ENCODE measurements around the gene FAM107A. TPM values are rescaled to one million over a fixed set of nuclear protein-coding genes. Genes with fewer than 3 reads are reported as not detected.

FAM107A gene
- total and polyA plus RNA-seq, 4 experiments from 2014 or later: not detected

GRCh38 chr3:58607816-58608215 is 30.6 kb upstream of the FAM107A start:
- H3K4me3 Mint-ChIP-seq: no peak overlapping the region
- ChIA-PET CTCF (ENCODE audit: partially characterized antibody) (interaction anchor here (0.6 to 1.2 kb wide), 2 partner anchors 10 to 34 kb away, joined by 3 read pairs; no protein-coding TSS in a partner anchor), POLR2A (ENCODE audit: partially characterized antibody) (no interaction called here)
- H3K9me3 ChIP-seq (ENCODE audit: control insufficient read depth in 1 of 2, low read length in 2 of 2): no peaks in the 10 kb centered on the region
- DNase-seq: no peak
- H3K9me3 Mint-ChIP-seq: peaks cover 0 to 2% (median 0%) of the 10 kb centered on the region in 8 donors
- no peaks in the 10 kb centered on the region for H3K4me1 Mint-ChIP-seq
- H3K27ac Mint-ChIP-seq: no peak overlapping the region
- H3K27me3 Mint-ChIP-seq: peaks cover 9 to 15% of the 10 kb centered on the region in 2 donors
- intact Hi-C loops (cut with micrococcal nuclease): no loop called here
- H3K36me3 ChIP-seq (ENCODE audit: insufficient read depth, low read length): no peaks in the 10 kb centered on the region
- no peak overlapping the region for H3K4me3 ChIP-seq (ENCODE audit: low read length in 2 of 2)
- H3K27me3 ChIP-seq (ENCODE audit: insufficient read depth, low read length): peaks cover 5% of the 10 kb centered on the region
- H3K36me3 Mint-ChIP-seq: no peaks in the 10 kb centered on the region
- no peak overlapping the region for H3K27ac ChIP-seq (ENCODE audit: low read depth, low read length)
- no peaks in the 10 kb centered on the region for H3K4me1 ChIP-seq (ENCODE audit: insufficient read depth, low read length)

DNA sequence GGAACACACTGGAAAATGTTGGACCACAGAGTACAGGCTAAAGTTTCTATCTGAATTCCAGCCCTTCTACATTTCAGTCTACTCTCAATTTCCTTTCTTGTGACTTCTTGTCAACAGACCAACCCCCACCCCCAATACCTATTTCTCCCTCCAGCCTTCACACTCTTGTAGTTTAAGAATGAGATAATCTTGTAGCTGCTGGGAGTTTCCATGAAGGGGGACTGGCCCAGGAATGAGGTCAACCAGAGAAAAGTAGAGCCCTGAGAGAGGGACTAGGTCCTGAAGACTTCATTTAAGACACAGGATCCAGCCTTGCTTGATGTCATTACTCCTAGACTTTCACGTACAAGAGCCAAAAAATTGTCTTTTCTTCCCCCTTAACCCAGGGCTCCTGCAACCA is 29.5 kb upstream of the FAM107A start:
- Histone ChIP-seq H3K27ac (ENCODE audit: low read depth, low read length) (no peak overlapping the region), H3K9me3 (ENCODE audit: control insufficient read depth in 1 of 2, low read length in 2 of 2) (no peaks in the 10 kb centered on the region), H3K4me3 (ENCODE audit: low read length in 2 of 2) (no peak overlapping the region), H3K4me1 (ENCODE audit: insufficient read depth, low read length) (no peaks in the 10 kb centered on the region), H3K27me3 (ENCODE audit: insufficient read depth, low read length) (peaks cover 5% of the 10 kb centered on the region), H3K36me3 (ENCODE audit: insufficient read depth, low read length) (no peaks in the 10 kb centered on the region)
- no peaks in the 10 kb centered on the region for H3K4me1 Mint-ChIP-seq
- H3K4me3 Mint-ChIP-seq: no peak overlapping the region
- intact Hi-C loops (cut with micrococcal nuclease): no loop called here
- H3K9me3 Mint-ChIP-seq: peaks cover 0 to 2% (median 0%) of the 10 kb centered on the region in 8 donors
- POLR2A ChIA-PET (ENCODE audit: partially characterized antibody): no interaction called here
- no peak for DNase-seq
- H3K27ac Mint-ChIP-seq: no peak overlapping the region
- H3K27me3 Mint-ChIP-seq: peaks cover 9 to 16% of the 10 kb centered on the region in 2 donors
- no peaks in the 10 kb centered on the region for H3K36me3 Mint-ChIP-seq
- CTCF ChIA-PET (ENCODE audit: partially characterized antibody): interaction anchor here (1.2 to 1.3 kb wide), 2 partner anchors 11 to 35 kb away, joined by 3 to 5 read pairs; no protein-coding TSS in a partner anchor

GRCh38 chr3:58604031-58604430 is 26.8 kb upstream of the FAM107A start:
- no peaks in the 10 kb centered on the region for H3K36me3 Mint-ChIP-seq
- H3K27ac ChIP-seq (ENCODE audit: low read depth, low read length): no peak overlapping the region
- CTCF ChIA-PET (ENCODE audit: partially characterized antibody): interaction anchor here (0.8 to 1.8 kb wide), 2 partner anchors 26 to 34 kb away, joined by 4 to 5 read pairs; no protein-coding TSS in a partner anchor
- peaks cover 13 to 18% of the 10 kb centered on the region in 2 donors for H3K27me3 Mint-ChIP-seq
- no peaks in the 10 kb centered on the region for H3K4me1 Mint-ChIP-seq
- POLR2A ChIA-PET (ENCODE audit: partially characterized antibody): no interaction called here
- H3K4me3 Mint-ChIP-seq: no peak overlapping the region
- H3K9me3 Mint-ChIP-seq: peaks cover 0 to 2% (median 0%) of the 10 kb centered on the region in 8 donors
- H3K27me3 ChIP-seq (ENCODE audit: insufficient read depth, low read length): peaks cover 5% of the 10 kb centered on the region
- H3K27ac Mint-ChIP-seq: no peak overlapping the region
- H3K4me1 ChIP-seq (ENCODE audit: insufficient read depth, low read length): no peaks in the 10 kb centered on the region
- no peaks in the 10 kb centered on the region for H3K9me3 ChIP-seq (ENCODE audit: control insufficient read depth in 1 of 2, low read length in 2 of 2)
- intact Hi-C loops (cut with micrococcal nuclease): no loop called here
- no peaks in the 10 kb centered on the region for H3K36me3 ChIP-seq (ENCODE audit: insufficient read depth, low read length)
- no peak for DNase-seq
- H3K4me3 ChIP-seq (ENCODE audit: low read length in 2 of 2): no peak overlapping the region

DNA sequence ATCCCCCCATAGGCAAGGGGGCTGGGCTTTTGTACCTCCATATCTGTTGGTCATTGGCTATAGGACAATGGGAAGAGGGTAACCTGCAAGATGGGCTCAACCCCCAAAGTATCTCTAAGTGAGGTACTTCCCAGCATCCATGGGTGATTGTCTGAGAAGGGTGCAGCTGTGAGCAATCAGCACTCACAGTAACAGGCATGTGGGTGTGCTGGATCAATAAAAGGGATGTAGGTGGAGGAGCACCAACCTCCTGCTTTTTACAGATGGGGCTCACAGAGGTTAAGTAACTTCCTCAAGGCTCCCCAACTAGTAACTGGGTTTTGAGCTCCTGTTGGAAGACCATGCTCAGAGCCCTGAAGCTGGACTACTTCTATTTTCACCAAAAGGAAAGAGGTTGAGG is 26.4 kb upstream of the FAM107A start:
- CTCF ChIA-PET (ENCODE audit: partially characterized antibody): interaction anchor here (0.8 to 1.8 kb wide), 2 partner anchors 27 to 34 kb away, joined by 4 to 5 read pairs; no protein-coding TSS in a partner anchor
- peaks cover 13 to 18% of the 10 kb centered on the region in 2 donors for H3K27me3 Mint-ChIP-seq
- Histone ChIP-seq H3K4me1 (ENCODE audit: insufficient read depth, low read length) (no peaks in the 10 kb centered on the region), H3K4me3 (ENCODE audit: low read length in 2 of 2) (no peak overlapping the region), H3K27ac (ENCODE audit: low read depth, low read length) (no peak overlapping the region), H3K27me3 (ENCODE audit: insufficient read depth, low read length) (peaks cover 5% of the 10 kb centered on the region), H3K36me3 (ENCODE audit: insufficient read depth, low read length) (no peaks in the 10 kb centered on the region), H3K9me3 (ENCODE audit: control insufficient read depth in 1 of 2, low read length in 2 of 2) (no peaks in the 10 kb centered on the region)
- H3K36me3 Mint-ChIP-seq: no peaks in the 10 kb centered on the region
- no peak overlapping the region for H3K27ac Mint-ChIP-seq
- DNase-seq: no peak
- peaks cover 0 to 2% (median 0%) of the 10 kb centered on the region in 8 donors for H3K9me3 Mint-ChIP-seq
- POLR2A ChIA-PET (ENCODE audit: partially characterized antibody): interaction anchor here (0.5 kb wide), 1 partner anchor 1615 kb away, joined by 3 read pairs; no protein-coding TSS in a partner anchor
- H3K4me1 Mint-ChIP-seq: no peaks in the 10 kb centered on the region
- no peak overlapping the region for H3K4me3 Mint-ChIP-seq
- intact Hi-C loops (cut with micrococcal nuclease): no loop called here

DNA sequence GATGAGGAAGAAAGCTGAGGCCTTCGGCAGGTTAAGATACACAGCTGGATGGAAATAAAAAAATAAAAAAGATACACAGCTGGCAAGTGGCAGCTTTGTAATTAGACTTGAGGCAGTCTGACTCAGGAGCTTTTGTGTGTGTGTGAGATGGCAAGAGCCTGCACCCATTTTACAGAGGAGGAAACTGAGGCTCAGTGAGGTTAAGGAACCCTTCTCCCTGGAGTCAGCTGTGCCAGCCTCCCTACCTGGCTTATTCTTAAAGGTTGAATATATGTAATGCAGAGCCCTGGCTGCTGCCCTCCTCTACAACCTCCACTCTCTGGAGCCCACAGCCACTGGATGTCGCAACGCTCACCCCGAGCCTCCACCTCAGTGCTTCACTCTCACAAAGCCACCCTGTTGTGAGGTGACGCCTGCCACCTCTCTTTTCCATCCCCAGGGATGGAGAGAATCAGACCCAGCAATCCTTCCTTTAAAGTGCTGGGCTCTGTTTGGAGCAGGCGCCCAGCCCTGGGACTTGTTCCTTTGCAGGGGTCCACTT is 20.6 kb upstream of the FAM107A start:
- no peak for DNase-seq
- Mint-ChIP-seq H3K27me3 (peaks cover 4 to 12% of the 10 kb centered on the region in 2 donors), H3K36me3 (no peaks in the 10 kb centered on the region), H3K27ac (no peak overlapping the region), H3K4me1 (no peaks in the 10 kb centered on the region), H3K4me3 (no peak overlapping the region), H3K9me3 (no peaks in the 10 kb centered on the region)
- intact Hi-C loops (cut with micrococcal nuclease): no loop called here
- Histone ChIP-seq H3K36me3 (ENCODE audit: insufficient read depth, low read length) (no peaks in the 10 kb centered on the region), H3K4me1 (ENCODE audit: insufficient read depth, low read length) (no peaks in the 10 kb centered on the region), H3K27ac (ENCODE audit: low read depth, low read length) (no peak overlapping the region), H3K9me3 (ENCODE audit: control insufficient read depth in 1 of 2, low read length in 2 of 2) (no peaks in the 10 kb centered on the region), H3K27me3 (ENCODE audit: insufficient read depth, low read length) (no peaks in the 10 kb centered on the region), H3K4me3 (ENCODE audit: low read length in 2 of 2) (no peak overlapping the region)
- CTCF ChIA-PET (ENCODE audit: partially characterized antibody): interaction anchor here (0.8 to 1.2 kb wide), 2 partner anchors 10 to 12 kb away, joined by 3 read pairs; no protein-coding TSS in a partner anchor
- POLR2A ChIA-PET (ENCODE audit: partially characterized antibody): no interaction called here

DNA sequence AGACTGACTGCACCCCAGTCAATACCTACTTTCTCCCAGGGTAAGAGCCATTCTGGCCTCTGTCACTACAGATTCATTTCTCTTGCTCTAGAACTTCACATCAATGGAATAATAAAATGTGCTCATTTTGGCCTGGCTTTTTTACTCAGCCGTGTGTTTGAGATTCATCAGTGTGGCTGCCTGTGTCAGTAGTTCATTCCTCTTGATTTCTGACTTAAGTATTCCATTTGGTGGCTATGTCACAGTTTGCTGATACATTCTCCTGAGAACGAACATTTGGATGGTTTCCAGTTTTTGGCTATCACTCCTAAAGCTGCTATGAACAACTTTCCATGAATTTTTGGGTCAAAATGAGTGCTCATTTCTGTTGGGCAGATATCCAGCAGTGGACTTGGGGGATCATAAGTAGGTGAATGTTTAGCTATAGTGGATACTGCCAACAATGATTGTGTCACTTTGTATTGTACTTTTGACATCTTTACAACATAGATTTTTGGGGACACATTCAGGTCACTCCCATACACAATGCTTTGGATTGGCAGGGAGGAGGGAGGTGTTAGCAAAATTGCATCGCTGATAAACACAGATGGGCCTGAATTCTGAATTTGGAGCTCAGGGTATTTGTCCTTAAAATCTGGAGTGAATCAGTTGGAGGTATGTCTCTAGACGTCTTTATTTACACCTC is 19.8 kb upstream of the FAM107A start:
- Mint-ChIP-seq H3K4me1 (no peaks in the 10 kb centered on the region), H3K4me3 (no peak overlapping the region), H3K27me3 (peaks cover 4 to 12% of the 10 kb centered on the region in 2 donors), H3K27ac (no peak overlapping the region), H3K9me3 (no peaks in the 10 kb centered on the region), H3K36me3 (no peaks in the 10 kb centered on the region)
- ChIA-PET POLR2A (ENCODE audit: partially characterized antibody) (no interaction called here), CTCF (ENCODE audit: partially characterized antibody) (interaction anchor here (0.8 to 1.2 kb wide), 2 partner anchors 11 kb away, joined by 3 read pairs; no protein-coding TSS in a partner anchor)
- no peak overlapping the region for H3K27ac ChIP-seq (ENCODE audit: low read depth, low read length)
- no peak overlapping the region for H3K4me3 ChIP-seq (ENCODE audit: low read length in 2 of 2)
- intact Hi-C loops (cut with micrococcal nuclease): no loop called here
- no peaks in the 10 kb centered on the region for H3K27me3 ChIP-seq (ENCODE audit: insufficient read depth, low read length)
- DNase-seq: no peak
- no peaks in the 10 kb centered on the region for H3K9me3 ChIP-seq (ENCODE audit: control insufficient read depth in 1 of 2, low read length in 2 of 2)
- H3K4me1 ChIP-seq (ENCODE audit: insufficient read depth, low read length): no peaks in the 10 kb centered on the region
- H3K36me3 ChIP-seq (ENCODE audit: insufficient read depth, low read length): no peaks in the 10 kb centered on the region

DNA sequence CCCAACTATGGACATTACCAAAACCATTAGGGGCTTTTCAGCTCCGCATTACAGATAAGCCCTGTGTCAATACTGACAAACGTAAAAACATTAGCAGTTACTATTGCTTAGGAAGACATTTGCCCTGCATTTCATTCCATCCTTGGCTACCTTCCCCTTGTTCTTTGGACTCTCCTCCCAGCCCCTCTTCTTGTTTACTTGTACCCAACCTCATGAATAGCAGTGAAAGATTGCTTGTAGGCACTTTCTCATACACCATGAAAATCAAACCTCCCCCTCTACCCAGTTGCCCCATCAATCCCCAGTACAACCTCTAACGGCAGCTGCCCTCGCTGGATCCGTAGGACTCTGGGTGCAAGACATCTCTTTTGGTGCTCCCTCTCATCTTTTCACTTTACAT is 16.9 kb upstream of the FAM107A start:
- H3K36me3 Mint-ChIP-seq: no peaks in the 10 kb centered on the region
- H3K27ac Mint-ChIP-seq: no peak overlapping the region
- no peaks in the 10 kb centered on the region for H3K4me1 Mint-ChIP-seq
- ChIA-PET POLR2A (ENCODE audit: partially characterized antibody) (no interaction called here), CTCF (ENCODE audit: partially characterized antibody) (no interaction called here)
- DNase-seq: no peak
- no peaks in the 10 kb centered on the region for H3K36me3 ChIP-seq (ENCODE audit: insufficient read depth, low read length)
- peaks cover 4 to 12% of the 10 kb centered on the region in 2 donors for H3K27me3 Mint-ChIP-seq
- no peak overlapping the region for H3K4me3 ChIP-seq (ENCODE audit: low read length in 2 of 2)
- peaks cover 0 to 1% (median 0%) of the 10 kb centered on the region in 8 donors for H3K9me3 Mint-ChIP-seq
- H3K4me3 Mint-ChIP-seq: no peak overlapping the region
- no peaks in the 10 kb centered on the region for H3K27me3 ChIP-seq (ENCODE audit: insufficient read depth, low read length)
- intact Hi-C loops (cut with micrococcal nuclease): no loop called here
- no peaks in the 10 kb centered on the region for H3K4me1 ChIP-seq (ENCODE audit: insufficient read depth, low read length)
- no peaks in the 10 kb centered on the region for H3K9me3 ChIP-seq (ENCODE audit: control insufficient read depth in 1 of 2, low read length in 2 of 2)
- no peak overlapping the region for H3K27ac ChIP-seq (ENCODE audit: low read depth, low read length)

All from CD4-positive, alpha-beta memory T cell (primary cell).